ENCODE data around the gene GPR68. TPM values are rescaled to one million over a fixed set of nuclear protein-coding genes. Genes with fewer than 3 reads are reported as not detected.
"Not testable (repeated sequence)": the region's sequence is repeated elsewhere in the genome, so short reads cannot be mapped to it uniquely, and the experiment has no call there.

Gene GPR68
- total RNA-seq, 1 donor from 2014 or later: 0.20 TPM

DNA sequence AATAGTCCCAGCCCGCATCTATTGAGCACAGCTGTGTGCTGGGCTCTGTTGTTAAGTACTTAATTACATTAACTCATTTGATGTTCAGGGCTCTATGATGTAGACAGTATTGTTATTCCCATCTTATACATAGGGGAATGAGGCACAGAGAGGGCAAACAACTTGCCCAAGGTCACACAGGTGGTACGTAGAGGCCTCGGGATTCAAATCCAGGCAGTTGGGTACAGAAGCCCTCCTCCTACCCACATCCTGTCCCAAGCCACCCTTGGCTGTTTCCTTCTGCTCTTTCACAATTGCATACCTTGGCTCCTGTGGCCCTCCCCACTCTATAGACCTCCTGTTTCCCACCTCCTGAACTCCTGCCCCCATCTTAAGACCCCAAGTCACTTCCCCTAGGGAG lies 10.0 kb upstream of the GPR68 start:
- DNase-seq (ENCODE audit: low read depth in 2 of 2): no peak

DNA sequence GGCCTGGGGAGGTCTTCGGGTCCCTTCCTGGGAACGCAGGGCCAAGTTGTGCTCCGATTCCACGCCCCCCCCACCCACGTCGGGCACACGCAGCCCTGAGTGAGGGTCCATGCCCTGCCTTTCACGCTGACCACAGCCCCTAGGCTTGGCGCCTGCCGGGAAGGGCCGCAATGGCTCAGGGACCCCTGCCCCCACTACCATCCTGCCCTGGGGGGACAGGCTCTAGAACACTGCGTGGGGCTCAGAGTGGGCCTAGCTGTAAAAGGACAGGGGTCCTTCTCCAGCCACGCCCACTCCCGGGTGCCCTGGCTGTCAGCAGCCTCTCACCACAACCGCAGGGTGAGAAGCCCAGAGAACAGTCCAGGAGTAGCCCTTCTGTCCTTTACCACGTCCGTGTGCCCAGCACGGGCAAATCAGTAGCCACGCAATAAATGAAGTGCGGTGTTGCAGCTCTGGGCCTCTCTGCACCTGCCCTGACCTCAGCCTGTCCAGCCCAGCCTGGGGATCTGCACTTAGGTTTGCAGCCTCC lies 9.4 kb upstream of the GPR68 start:
- no peak for DNase-seq (ENCODE audit: low read depth in 2 of 2)

DNA sequence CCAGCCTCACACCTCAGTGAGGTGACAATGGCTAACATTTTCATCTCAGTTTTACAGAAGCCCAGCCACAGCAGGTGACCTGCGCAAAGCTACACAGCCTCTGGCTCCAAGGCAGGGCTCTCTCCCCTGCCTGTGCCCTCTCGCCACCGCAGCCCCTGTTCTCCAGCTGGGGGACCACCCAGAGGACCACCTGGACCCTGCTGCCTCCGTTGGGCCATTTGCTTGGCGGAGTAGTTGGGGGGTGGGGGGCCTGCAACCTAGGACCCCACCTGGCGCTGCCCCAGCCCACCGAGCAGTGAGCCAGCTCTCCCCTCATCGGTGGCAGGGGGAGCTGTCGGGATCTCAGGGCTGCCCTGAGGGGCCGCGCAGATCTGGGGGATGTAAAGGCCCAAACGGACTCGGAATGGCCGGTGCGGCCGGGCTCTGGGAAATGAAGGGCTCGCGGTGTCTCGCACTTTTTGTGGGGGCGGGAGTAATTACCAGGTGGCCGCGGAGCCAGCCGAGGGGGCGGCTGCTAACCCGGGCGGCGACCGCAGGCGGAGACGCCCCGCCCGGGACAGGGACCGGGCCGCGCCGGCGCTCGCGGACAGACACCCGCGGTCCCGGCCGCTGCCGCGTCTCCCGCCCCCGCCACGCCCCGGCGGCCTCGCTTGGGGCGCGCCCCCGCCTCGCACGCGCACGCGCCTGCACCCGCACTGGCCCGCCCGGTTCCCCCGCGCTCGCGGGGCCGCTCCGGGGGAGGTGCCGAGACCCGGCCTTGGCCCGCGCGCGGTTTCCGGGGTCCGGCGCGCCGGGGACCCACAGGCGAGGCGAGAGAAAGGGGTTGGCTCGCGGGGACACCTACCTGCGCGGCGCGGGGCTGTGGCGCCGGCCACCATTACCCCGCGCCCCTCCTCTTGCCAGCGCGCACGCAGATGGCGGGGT lies 8.6 kb upstream of the GPR68 start:
- peak in 1 of 2 donors; percentile 40 for DNase-seq (ENCODE audit: low read depth in 2 of 2)

DNA sequence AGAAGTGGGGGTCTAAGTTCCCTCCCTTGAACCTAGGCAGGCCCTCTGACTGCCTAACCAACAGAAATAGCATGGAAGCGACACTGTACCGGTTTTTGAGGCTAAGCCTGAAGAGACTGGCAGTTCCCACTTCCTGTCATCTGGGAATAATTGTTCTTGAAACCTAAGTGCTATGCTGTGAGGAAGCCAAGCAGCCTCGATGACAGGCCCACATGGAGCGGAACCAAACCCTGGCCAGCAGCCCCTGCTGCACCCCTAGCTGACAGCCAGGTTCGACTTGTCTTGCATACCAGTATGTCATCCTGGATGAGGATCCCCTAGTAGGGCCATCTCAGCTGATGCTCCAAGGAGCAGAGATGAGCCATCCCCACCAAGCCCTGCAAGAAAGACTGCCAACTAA lies 6.4 kb upstream of the GPR68 start:
- no peak for DNase-seq (ENCODE audit: low read depth in 2 of 2)

DNA sequence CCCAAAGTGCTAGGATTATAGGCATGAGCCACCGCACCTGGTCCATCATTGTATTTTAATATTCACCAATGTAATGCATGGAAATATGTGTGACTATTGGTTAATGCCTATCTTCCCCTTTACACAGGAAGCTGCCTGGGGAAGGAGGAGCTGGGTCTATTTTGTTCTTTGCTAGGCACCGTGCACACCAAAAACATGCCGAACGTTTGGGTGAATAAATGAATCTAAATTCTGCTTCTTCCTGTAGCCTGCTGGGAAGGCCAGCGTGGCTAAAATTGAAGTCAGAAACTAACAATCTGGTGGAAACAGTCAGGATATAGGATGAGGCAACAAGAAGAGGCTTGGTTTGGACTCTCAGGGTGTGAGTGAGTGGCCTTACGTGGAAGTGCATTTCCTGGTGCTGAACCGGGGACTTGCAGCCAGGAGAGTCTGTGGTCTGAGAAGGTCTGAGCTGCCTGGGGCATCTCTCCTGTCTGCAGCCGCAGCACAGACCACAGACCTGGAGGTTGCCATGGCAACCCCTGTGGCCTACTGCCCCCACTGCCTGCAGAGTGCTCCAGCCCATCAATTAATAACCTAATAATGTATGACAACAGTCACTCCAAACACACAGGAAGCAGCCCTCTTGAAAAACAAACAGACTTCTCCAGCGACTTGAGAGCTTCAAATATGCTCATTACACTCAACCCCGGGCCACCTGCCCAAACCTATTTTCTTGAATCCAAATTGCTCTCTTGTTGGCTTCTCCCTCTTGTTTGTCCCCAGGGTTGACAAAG lies 5.5 kb upstream of the GPR68 start:
- DNase-seq (ENCODE audit: low read depth in 2 of 2): peak in 1 of 2 donors; percentile 55

DNA sequence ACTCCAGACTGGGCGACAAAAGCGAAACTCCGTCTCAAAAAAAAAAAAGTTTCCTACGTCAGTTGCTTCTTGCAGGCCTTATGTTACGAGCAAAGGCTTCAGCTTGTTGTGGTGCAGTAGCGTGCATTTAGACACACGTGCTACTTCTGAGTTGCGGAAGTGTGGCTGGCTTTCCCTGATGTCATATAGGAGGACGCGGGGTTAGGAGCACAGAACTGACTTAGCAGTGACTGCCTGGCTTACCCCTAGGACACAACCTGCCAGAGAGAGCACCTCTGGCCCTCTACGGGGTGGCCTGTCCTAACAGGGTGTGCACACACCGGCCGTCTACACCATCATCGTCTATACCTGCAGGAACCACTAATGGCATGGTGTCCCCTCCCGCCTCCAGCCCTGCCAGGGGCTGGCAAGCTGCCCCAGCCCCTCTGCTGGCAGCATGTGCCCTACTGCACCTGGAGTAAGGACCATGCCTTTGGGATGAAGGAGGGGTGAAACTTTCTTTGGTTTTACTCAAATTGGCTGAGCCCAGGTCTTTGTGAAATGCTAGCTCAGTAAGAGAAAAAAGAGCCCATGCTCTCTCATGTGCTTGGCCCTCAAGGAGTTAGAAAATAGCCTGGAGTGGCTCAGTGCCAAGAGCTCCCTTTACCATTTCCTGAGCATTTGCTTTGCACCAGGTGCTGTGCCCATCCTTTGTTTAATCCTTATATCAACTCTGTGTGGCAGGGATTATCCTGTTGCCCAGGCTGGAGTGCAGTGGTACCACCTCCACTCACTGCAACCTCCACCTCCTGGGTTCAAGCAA lies 1.7 kb upstream of the GPR68 start:
- no peak for DNase-seq (ENCODE audit: low read depth in 2 of 2)

DNA sequence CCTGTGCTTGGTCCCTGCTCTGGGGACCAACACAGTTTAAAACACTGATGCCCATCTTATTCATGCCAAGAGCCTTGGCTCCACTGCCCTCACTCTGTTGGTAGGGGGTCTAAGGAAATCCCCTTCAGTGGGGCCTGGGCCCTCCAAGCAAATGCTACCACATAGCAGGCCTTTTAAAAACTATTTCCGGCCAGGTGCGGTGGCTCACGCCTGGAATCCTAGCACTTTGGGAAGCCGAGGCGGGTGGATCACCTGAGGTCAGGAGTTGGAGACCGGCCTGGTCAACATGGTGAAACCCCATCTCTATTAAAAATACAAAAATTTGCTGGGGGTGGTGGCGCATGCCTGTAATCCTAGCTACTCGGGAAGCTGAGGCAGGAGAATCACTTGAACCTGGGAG lies 1.1 kb upstream of the GPR68 start:
- DNase-seq (ENCODE audit: low read depth in 2 of 2): not testable (repeated sequence)

DNA sequence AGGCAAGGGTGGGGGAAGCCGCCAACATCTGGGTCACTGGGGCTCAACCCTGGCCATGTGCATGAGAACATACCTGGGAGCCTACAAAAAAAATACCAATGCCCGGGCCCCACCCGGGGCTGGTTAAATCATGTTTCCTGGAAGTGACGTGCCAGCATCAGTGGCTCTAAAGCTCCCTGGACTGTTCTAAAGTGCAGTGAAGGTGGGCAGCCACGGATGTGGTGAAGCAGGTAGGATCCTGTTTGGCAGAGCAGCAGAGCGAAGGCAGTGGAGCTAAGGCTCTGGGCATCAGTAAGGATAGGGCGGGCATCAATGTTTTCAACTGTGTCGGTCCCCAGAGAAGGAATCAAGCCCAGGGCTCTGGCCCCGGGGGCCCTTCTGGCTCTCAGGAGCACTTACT lies 525 bp upstream of the GPR68 start:
- no peak for DNase-seq (ENCODE audit: low read depth in 2 of 2)

DNA sequence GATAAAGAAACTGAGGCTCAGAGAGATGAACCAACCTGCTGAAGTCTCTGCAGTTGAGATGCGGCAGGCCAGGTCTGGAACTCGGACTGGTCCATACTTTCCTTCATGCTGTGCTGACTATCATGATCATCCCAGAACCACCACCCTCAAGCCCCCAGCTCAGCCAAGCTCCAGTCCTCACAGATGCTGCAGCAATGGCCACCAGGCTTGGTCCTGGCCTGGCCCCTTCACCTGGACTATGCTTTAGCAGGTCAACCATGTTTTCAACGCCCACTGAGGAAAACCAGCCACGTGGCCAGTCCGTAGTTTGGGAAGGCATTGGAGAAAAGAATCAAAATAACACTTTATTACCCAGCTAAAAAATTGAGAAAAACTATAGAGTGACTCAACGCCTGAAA lies 1.4 kb downstream of the GPR68 start:
- DNase-seq (ENCODE audit: low read depth in 2 of 2): no peak

DNA sequence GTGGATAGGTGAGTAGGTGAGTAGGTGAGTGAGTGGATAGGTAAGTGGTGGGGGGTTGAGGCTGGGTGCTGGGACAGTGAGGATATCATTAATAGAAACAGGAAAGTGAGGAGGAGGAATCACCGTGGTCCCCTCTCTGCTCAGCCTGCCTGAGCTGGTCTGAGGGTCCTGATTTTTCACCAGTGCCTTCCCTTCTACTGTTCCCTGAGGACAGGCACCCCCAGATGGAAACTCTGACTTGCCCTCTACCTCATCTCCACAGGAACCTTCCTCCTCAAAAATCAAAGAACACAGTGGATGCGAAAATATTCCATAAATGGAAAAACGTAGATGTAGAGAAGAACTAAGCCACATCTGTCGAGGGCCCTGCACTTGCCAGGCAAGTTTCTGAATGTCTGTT lies 1.9 kb downstream of the GPR68 start:
- no peak for DNase-seq (ENCODE audit: low read depth in 2 of 2)

DNA sequence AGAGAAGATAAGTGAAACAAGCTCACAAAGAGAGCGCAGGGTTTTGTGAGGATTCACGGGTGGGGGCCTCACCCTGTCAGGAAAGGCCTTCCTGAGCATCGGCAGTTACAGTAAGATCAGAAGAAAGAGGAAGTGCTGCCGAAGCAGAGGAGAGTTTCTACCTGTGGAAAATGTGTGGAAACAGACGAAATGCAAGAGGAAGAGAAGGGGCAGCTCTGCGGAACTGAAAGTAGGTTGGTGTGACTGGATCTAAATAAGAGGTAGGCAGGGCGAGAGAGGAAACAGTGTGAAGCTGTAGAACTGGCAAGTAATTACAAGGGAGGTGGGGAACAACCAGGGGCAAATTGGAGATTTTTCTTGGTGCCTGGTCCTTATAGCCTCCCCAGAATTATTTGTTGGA lies 2.6 kb downstream of the GPR68 start:
- no peak for DNase-seq (ENCODE audit: low read depth in 2 of 2)

DNA sequence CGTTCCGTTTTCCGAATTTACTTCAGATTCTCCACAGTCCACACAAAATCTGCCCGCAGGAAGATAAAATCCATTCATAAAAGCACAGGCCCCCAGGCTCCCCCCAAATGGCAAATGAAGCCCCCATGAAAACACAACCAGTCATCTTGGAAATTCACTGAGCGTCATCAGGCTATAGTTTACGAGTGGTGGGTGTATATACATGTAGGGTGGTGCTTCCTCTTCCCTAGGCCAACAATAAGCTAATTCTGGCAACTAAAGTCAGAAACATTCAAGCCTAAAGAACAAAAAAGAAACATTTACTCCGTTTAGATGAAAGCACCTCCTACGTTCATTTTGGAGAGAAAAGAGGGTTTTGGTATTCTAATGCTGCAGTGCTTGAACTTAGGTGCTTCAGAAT lies 5.8 kb downstream of the GPR68 start:
- DNase-seq (ENCODE audit: low read depth in 2 of 2): no peak

DNA sequence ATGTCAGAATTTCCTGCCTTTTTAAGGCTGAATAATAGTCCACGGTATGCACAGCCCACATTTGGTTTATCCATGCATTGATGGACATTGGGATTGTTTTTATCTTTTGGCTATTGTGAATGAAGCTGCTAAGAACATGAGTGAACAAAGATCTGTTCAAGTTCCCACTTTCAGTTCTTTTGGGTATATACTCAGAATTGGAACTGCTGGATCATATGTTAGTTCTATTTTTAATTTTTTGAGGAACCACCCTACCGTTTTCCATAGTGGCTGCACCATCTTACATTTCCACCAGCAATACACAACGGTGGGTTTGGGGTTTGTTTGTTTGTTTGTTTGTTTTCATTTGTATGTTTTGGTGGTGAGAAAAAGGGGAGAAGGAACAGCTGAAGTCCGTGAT lies 6.4 kb downstream of the GPR68 start:
- no peak for DNase-seq (ENCODE audit: low read depth in 2 of 2)

DNA sequence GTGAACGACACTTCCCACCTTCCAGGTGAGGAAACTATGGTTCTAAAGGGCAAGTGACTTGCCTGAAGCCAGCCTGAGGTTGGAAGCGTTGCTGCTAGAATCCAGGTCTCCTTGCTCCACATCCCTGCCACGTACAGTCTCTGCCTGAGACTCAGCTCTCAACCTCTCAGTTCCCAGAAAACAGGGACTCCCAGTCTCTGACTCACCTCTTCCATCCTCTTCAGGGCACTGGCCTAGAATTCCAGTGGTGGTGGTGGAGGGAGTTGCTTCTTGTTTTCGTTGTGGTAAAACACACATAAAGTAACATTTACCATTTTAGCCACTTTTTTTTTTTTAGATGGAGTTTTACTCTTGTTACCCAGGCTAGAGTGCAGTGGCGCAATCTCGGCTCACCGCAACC lies 7.3 kb downstream of the GPR68 start:
- peak in 1 of 2 donors; percentile 61 for DNase-seq (ENCODE audit: low read depth in 2 of 2)

DNA sequence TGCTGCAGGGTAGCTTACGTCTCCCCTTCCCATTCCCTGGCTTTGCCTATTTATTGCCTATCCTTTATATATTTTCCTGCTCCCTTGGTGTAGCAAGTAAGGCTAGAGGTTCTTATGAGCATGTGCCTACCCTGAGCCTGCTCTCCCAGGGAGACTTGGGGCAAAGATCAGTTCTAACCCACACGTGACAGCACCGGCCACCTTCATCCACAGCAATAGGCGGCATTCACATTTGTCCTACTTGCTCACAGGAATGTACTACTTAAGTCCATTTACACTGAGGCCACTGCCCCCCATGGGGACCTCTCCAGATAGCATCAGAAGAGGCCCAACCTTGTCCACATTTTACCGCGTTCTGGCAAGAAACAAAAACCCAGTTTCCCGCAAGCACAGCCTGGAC lies 8.7 kb downstream of the GPR68 start:
- DNase-seq (ENCODE audit: low read depth in 2 of 2): no peak

DNA sequence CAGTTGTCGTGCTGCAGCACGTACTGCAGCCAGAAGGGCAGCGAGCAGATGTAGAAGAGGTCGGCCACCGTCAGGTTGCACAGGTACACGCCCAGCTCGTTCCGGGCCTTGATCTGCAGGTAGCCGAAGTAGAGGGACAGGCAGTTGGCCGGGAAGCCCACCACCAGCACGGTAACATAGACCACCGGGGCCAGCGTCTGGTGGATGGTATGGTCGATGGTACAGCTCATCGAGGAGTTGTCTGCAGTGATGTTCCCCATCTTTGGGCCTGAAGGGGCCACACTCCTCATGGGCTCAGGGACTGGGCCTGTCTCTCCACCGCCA lies 9.8 kb downstream of the GPR68 start:
- no peak for DNase-seq (ENCODE audit: low read depth in 2 of 2)

DNA sequence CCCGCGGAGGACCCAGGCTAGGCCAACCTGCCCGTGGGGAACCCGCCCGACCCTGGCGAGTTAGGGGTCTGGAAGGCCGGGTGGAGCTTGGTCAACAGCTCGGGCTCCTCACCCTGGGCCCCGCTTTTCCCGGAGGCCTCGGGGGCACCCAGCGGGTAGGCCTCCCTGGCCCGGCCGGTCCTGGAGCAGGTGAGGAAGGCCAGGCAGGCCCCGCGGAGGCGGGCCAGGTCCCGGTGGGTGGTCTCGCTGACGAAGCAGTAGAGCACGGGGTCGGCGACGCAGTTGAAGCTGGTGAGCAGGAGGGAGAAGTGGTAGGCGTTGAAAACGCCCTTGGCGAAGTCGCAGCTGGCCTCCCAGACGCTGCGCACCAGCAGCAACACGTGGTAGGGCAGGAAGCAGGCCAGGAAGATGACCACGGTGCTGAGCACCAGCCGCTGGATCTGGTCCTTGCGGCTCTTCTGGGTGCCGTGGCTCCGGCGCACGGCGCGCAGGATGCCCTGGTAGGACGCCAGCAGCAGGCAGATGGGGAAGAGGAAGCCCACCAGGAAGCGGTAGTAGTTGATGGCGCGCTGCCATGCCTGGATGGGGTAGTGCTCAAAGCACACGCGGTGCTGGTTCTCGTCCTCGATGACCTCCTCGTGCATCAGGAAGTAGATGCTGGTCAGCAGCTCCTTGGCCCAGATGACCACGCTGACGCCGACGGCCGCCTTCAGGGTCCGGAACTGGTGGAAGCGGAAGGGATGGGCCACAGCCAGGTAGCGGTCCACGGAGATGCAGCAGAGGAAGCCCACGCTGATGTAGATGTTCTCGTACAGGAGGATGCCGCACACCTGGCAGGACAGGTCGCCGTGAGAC lies 10.3 kb downstream of the GPR68 start:
- DNase-seq (ENCODE audit: low read depth in 2 of 2): no peak

DNA sequence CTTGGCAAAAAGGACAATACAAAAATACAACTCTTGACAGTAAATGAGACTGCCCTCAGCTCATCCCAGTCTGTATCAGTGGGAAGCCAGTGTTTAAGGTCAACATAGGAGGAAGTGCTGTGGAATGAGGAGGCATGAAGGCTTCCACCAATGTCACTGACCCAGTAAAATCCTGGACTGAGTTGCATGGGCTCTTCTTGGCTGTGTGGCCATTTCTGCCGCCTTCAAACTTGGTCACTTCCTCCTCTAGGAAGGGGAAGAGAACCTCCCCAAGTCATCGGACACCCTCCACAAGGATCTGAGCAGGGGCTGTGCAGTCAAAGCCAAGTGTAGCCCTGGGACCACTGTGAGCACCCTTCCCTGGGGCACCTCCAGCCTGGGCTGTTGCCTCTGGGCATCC lies 11.9 kb downstream of the GPR68 start:
- no peak for DNase-seq (ENCODE audit: low read depth in 2 of 2)

DNA sequence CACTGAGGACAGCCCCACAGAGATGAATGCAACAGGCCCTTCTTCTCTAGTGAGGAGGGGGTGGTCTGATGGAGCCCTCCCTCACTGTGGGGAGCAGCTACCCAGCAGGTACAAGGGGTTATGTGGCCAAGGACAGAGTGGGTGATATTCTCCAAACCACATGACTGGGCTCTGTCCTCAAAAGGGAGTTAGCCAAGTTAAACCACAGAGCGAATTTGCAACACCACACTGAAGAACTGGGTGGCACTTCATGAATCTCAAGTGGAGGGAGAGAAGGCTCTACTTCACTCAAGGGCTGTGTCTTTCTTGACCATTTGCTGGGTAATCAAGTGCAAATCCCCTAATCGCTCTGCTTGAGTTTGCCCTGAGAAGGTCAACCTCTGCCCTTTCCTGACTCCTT lies 12.5 kb downstream of the GPR68 start:
- no peak for DNase-seq (ENCODE audit: low read depth in 2 of 2)

DNA sequence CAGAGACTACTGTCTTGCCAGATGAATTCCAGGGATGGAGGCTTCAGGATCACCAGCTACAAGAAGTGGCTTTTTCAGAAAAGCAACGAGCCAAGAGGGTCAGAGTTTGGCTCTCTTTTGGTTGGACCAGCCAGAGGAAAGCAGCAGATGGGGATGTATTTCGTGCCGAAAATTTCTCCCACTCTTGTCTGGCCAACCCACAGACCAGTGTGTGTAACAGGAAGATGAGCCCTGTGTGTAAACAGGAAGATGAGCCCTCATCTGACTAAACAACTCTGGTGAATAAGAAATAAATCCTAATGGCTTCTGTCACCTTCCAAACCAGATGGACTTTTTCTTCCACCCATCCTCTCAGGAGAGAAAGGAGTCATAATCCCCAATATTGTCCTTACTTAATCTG lies 13.1 kb downstream of the GPR68 start:
- DNase-seq (ENCODE audit: low read depth in 2 of 2): no peak

Data from lung microvascular endothelial cell (primary cell).